Measurements from ENCODE around the gene ADCY2.

The ADCY2 gene

GRCh38 chr5:7548596-7548995 lies 152.7 kb downstream of the ADCY2 start:
- Histone ChIP-seq H3K27me3 (ENCODE audit: control insufficient read depth in 5 of 5, insufficient read depth in 4 of 5, low read length in 5 of 5) (no peaks in the 10 kb centered on the region), H3K9ac (ENCODE audit: low read length in 5 of 5) (no peak overlapping the region), H3K27ac (ENCODE audit: low read depth, low read length) (no peak overlapping the region), H3K4me3 (ENCODE audit: low read depth in 1 of 5, low read length in 5 of 5) (no peak overlapping the region), H3K36me3 (ENCODE audit: control insufficient read depth in 5 of 5, insufficient read depth in 5 of 5, low read length in 5 of 5) (no peaks in the 10 kb centered on the region), H3K9me3 (ENCODE audit: control insufficient read depth in 5 of 5, low read length in 5 of 5) (no peaks in the 10 kb centered on the region), H3K4me1 (ENCODE audit: control insufficient read depth in 5 of 5, insufficient read depth in 5 of 5, low read length in 5 of 5) (no peaks in the 10 kb centered on the region)

- H3K9ac ChIP-seq (ENCODE audit: low read length in 5 of 5) = no peak overlapping the region
- H3K27me3 ChIP-seq (ENCODE audit: control insufficient read depth in 5 of 5, insufficient read depth in 4 of 5, low read length in 5 of 5) = no peaks in the 10 kb centered on the region
- no peaks in the 10 kb centered on the region for H3K36me3 ChIP-seq (ENCODE audit: control insufficient read depth in 5 of 5, insufficient read depth in 5 of 5, low read length in 5 of 5)
- H3K4me3 ChIP-seq (ENCODE audit: low read depth in 1 of 5, low read length in 5 of 5) = no peak overlapping the region
- H3K27ac ChIP-seq (ENCODE audit: low read depth, low read length) = no peak overlapping the region
- no peaks in the 10 kb centered on the region for H3K9me3 ChIP-seq (ENCODE audit: control insufficient read depth in 5 of 5, low read length in 5 of 5)
- no peaks in the 10 kb centered on the region for H3K4me1 ChIP-seq (ENCODE audit: control insufficient read depth in 5 of 5, insufficient read depth in 5 of 5, low read length in 5 of 5)
These were observed 169.6 kb downstream of the ADCY2 start for GRCh38 chr5:7565559-7565958.

DNA sequence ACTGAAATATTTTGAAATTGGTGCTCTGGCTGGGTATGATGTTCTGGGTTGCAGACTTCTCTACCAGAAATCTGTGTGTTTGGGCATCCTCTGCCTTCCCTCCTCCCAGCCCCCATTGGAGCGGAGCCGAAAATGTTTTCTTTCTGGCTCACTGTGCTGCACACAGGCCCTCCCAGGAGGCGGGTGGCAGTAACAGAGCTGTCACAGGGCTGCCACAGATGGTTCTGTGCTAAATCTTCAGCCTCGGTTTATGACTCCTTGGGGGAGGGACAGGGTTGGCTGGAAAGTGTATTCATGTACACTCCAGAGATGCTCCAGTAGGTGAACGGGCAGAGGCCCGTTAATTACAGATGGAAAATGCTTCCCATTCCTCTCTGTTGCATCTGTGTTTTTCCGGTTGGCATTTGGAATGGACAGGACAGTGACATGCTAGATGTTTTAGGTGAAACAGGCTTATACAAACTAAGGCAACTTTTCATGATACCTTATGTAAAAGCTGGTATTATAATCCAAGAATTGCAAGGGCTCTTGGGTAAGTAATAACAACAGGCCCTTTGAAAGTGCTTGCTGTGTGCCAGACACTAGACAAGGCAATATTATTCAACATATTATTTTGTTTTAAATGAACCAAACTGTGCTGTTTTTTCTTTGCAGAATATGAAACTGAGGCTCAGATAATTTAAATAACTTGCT lies 180.2 kb downstream of the ADCY2 start:
- peaks cover 0 to 4% (median 0%) of the 10 kb centered on the region in 5 donors for H3K4me1 ChIP-seq (ENCODE audit: control insufficient read depth in 5 of 5, insufficient read depth in 5 of 5, low read length in 5 of 5)
- no peaks in the 10 kb centered on the region for H3K36me3 ChIP-seq (ENCODE audit: control insufficient read depth in 5 of 5, insufficient read depth in 5 of 5, low read length in 5 of 5)
- no peak overlapping the region for H3K9ac ChIP-seq (ENCODE audit: low read length in 5 of 5)

DNA sequence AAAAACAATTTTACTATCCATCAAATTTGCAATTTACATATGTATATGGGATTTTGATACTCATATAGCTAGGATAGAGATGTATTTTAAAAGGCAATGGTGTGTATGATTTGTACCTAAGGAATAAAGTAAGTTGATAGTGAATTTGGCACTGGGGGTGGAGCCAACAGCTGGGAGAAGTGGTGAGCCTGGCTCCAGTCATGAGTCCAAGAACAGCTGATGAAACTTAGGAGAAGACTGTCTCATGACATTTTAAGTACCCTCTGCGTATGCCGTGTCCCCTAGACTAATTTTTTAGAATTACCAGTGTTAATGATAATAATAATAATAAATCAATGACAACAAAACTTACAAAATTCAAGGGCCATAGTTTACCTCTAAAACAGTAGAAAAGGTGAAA lies 181.4 kb downstream of the ADCY2 start:
- Histone ChIP-seq H3K4me1 (ENCODE audit: control insufficient read depth in 5 of 5, insufficient read depth in 5 of 5, low read length in 5 of 5) (peaks cover 0 to 4% (median 0%) of the 10 kb centered on the region in 5 donors), H3K4me3 (ENCODE audit: low read depth in 1 of 5, low read length in 5 of 5) (no peak overlapping the region), H3K36me3 (ENCODE audit: control insufficient read depth in 5 of 5, insufficient read depth in 5 of 5, low read length in 5 of 5) (no peaks in the 10 kb centered on the region), H3K27me3 (ENCODE audit: control insufficient read depth in 5 of 5, insufficient read depth in 4 of 5, low read length in 5 of 5) (no peaks in the 10 kb centered on the region), H3K9ac (ENCODE audit: low read length in 5 of 5) (no peak overlapping the region), H3K27ac (ENCODE audit: low read depth, low read length) (no peak overlapping the region), H3K9me3 (ENCODE audit: control insufficient read depth in 5 of 5, low read length in 5 of 5) (no peaks in the 10 kb centered on the region)

More for the DNA sequence above, 180.2 kb downstream of the ADCY2 start:
- Histone ChIP-seq H3K4me3 (ENCODE audit: low read depth in 1 of 5, low read length in 5 of 5) (no peak overlapping the region), H3K9me3 (ENCODE audit: control insufficient read depth in 5 of 5, low read length in 5 of 5) (no peaks in the 10 kb centered on the region), H3K27me3 (ENCODE audit: control insufficient read depth in 5 of 5, insufficient read depth in 4 of 5, low read length in 5 of 5) (no peaks in the 10 kb centered on the region), H3K27ac (ENCODE audit: low read depth, low read length) (no peak overlapping the region)

- H3K9me3 ChIP-seq (ENCODE audit: control insufficient read depth in 5 of 5, low read length in 5 of 5) = no peaks in the 10 kb centered on the region
- H3K36me3 ChIP-seq (ENCODE audit: control insufficient read depth in 5 of 5, insufficient read depth in 5 of 5, low read length in 5 of 5) = no peaks in the 10 kb centered on the region
- H3K9ac ChIP-seq (ENCODE audit: low read length in 5 of 5) = no peak overlapping the region
- no peak overlapping the region for H3K27ac ChIP-seq (ENCODE audit: low read depth, low read length)
- H3K4me3 ChIP-seq (ENCODE audit: low read depth in 1 of 5, low read length in 5 of 5) = no peak overlapping the region
- peaks cover 0 to 4% (median 0%) of the 10 kb centered on the region in 5 donors for H3K4me1 ChIP-seq (ENCODE audit: control insufficient read depth in 5 of 5, insufficient read depth in 5 of 5, low read length in 5 of 5)
- H3K27me3 ChIP-seq (ENCODE audit: control insufficient read depth in 5 of 5, insufficient read depth in 4 of 5, low read length in 5 of 5) = no peaks in the 10 kb centered on the region
These were observed 182.1 kb downstream of the ADCY2 start for GRCh38 chr5:7578071-7578470.

- Histone ChIP-seq H3K4me3 (ENCODE audit: low read depth in 1 of 5, low read length in 5 of 5) (no peak overlapping the region), H3K36me3 (ENCODE audit: control insufficient read depth in 5 of 5, insufficient read depth in 5 of 5, low read length in 5 of 5) (no peaks in the 10 kb centered on the region), H3K4me1 (ENCODE audit: control insufficient read depth in 5 of 5, insufficient read depth in 5 of 5, low read length in 5 of 5) (no peaks in the 10 kb centered on the region), H3K9me3 (ENCODE audit: control insufficient read depth in 5 of 5, low read length in 5 of 5) (no peaks in the 10 kb centered on the region), H3K9ac (ENCODE audit: low read length in 5 of 5) (no peak overlapping the region), H3K27me3 (ENCODE audit: control insufficient read depth in 5 of 5, insufficient read depth in 4 of 5, low read length in 5 of 5) (no peaks in the 10 kb centered on the region), H3K27ac (ENCODE audit: low read depth, low read length) (no peak overlapping the region)
These were observed 188.8 kb downstream of the ADCY2 start for GRCh38 chr5:7584749-7585148.

- Histone ChIP-seq H3K4me1 (ENCODE audit: control insufficient read depth in 5 of 5, insufficient read depth in 5 of 5, low read length in 5 of 5) (no peaks in the 10 kb centered on the region), H3K9ac (ENCODE audit: low read length in 5 of 5) (no peak overlapping the region), H3K4me3 (ENCODE audit: low read depth in 1 of 5, low read length in 5 of 5) (no peak overlapping the region), H3K27me3 (ENCODE audit: control insufficient read depth in 5 of 5, insufficient read depth in 4 of 5, low read length in 5 of 5) (no peaks in the 10 kb centered on the region), H3K27ac (ENCODE audit: low read depth, low read length) (no peak overlapping the region), H3K36me3 (ENCODE audit: control insufficient read depth in 5 of 5, insufficient read depth in 5 of 5, low read length in 5 of 5) (no peaks in the 10 kb centered on the region), H3K9me3 (ENCODE audit: control insufficient read depth in 5 of 5, low read length in 5 of 5) (no peaks in the 10 kb centered on the region)
These were observed 189.9 kb downstream of the ADCY2 start for GRCh38 chr5:7585807-7586206.

- Histone ChIP-seq H3K4me3 (ENCODE audit: low read depth in 1 of 5, low read length in 5 of 5) (no peak overlapping the region), H3K4me1 (ENCODE audit: control insufficient read depth in 5 of 5, insufficient read depth in 5 of 5, low read length in 5 of 5) (no peaks in the 10 kb centered on the region), H3K36me3 (ENCODE audit: control insufficient read depth in 5 of 5, insufficient read depth in 5 of 5, low read length in 5 of 5) (no peaks in the 10 kb centered on the region), H3K27ac (ENCODE audit: low read depth, low read length) (no peak overlapping the region), H3K9ac (ENCODE audit: low read length in 5 of 5) (no peak overlapping the region), H3K9me3 (ENCODE audit: control insufficient read depth in 5 of 5, low read length in 5 of 5) (no peaks in the 10 kb centered on the region), H3K27me3 (ENCODE audit: control insufficient read depth in 5 of 5, insufficient read depth in 4 of 5, low read length in 5 of 5) (no peaks in the 10 kb centered on the region)
These were observed 190.5 kb downstream of the ADCY2 start for GRCh38 chr5:7586480-7586879.

DNA sequence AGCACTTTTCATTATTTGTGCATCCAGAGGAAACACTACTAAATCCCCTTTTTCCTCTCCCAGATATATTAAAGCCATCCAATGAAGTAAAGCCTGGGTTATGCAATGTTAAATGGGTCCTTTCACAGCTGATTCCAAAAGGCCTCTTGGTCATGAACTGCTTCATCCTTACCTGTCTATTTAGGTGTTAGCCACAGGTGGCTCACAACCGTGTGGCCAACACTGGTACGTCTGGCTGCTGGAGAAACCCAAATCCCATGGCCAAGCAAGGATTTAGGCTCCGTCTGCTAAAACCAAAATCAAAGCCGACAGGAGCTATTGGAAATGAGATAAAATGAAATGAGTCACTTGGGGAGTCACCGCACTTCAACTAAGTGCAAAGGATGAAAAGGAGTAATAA lies 193.9 kb downstream of the ADCY2 start:
- Histone ChIP-seq H3K4me3 (ENCODE audit: low read depth in 1 of 5, low read length in 5 of 5) (no peak overlapping the region), H3K27ac (ENCODE audit: low read depth, low read length) (no peak overlapping the region), H3K9me3 (ENCODE audit: control insufficient read depth in 5 of 5, low read length in 5 of 5) (no peaks in the 10 kb centered on the region), H3K9ac (ENCODE audit: low read length in 5 of 5) (no peak overlapping the region), H3K27me3 (ENCODE audit: control insufficient read depth in 5 of 5, insufficient read depth in 4 of 5, low read length in 5 of 5) (no peaks in the 10 kb centered on the region), H3K36me3 (ENCODE audit: control insufficient read depth in 5 of 5, insufficient read depth in 5 of 5, low read length in 5 of 5) (no peaks in the 10 kb centered on the region), H3K4me1 (ENCODE audit: control insufficient read depth in 5 of 5, insufficient read depth in 5 of 5, low read length in 5 of 5) (no peaks in the 10 kb centered on the region)

- Histone ChIP-seq H3K9ac (ENCODE audit: low read length in 5 of 5) (no peak overlapping the region), H3K27ac (ENCODE audit: low read depth, low read length) (no peak overlapping the region), H3K9me3 (ENCODE audit: control insufficient read depth in 5 of 5, low read length in 5 of 5) (no peaks in the 10 kb centered on the region), H3K36me3 (ENCODE audit: control insufficient read depth in 5 of 5, insufficient read depth in 5 of 5, low read length in 5 of 5) (no peaks in the 10 kb centered on the region), H3K27me3 (ENCODE audit: control insufficient read depth in 5 of 5, insufficient read depth in 4 of 5, low read length in 5 of 5) (peaks cover 0 to under 1% (median 0%) of the 10 kb centered on the region in 5 donors), H3K4me1 (ENCODE audit: control insufficient read depth in 5 of 5, insufficient read depth in 5 of 5, low read length in 5 of 5) (no peaks in the 10 kb centered on the region), H3K4me3 (ENCODE audit: low read depth in 1 of 5, low read length in 5 of 5) (no peak overlapping the region)
These were observed 197.0 kb downstream of the ADCY2 start for GRCh38 chr5:7592910-7593309.

Data from subcutaneous abdominal adipose tissue (tissue), 5 donors.